ENCODE results near the gene ROBO1. TPM values are rescaled to one million over a fixed set of nuclear protein-coding genes. Genes with fewer than 3 reads are reported as not detected.
A peak's percentile ranks its signal among the peaks of the same experiment; 100 is the strongest.

The ROBO1 gene
- total RNA-seq, 1 experiment from 2014 or later, result 11.2 TPM

GRCh38 chr3:78985981-78986380 lies 781.8 kb downstream of the ROBO1 start:
- DNase-seq (ENCODE audit: low spot score), result no peak

GRCh38 chr3:78979028-78979427 lies 788.8 kb downstream of the ROBO1 start:
- no peak for DNase-seq (ENCODE audit: low spot score)

GRCh38 chr3:78978037-78978436 lies 789.8 kb downstream of the ROBO1 start:
- DNase-seq (ENCODE audit: low spot score), result no peak

GRCh38 chr3:78977073-78977472 lies 790.7 kb downstream of the ROBO1 start:
- DNase-seq (ENCODE audit: low spot score), result peak; percentile 18

DNA sequence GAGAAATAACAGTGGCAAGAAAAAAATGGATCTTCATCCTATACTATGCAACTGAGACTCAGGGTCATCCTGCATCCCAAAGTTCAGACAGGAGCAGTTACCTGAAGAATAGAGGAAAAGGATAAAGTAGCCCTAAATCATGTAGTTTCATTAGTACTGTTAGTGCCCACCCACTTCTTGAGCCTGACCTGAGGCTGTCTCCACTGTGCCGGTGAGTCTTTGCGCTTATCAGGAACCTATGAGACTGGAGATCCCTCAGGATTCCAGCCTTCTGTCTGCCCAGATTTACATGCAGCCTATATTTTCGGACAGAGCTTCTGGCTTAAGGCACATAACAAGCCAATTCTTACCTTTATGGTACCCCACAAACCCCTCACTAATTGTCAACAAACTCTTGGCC lies 791.6 kb downstream of the ROBO1 start:
- DNase-seq (ENCODE audit: low spot score), result no peak

GRCh38 chr3:78974181-78974790 lies 793.5 kb downstream of the ROBO1 start:
- peak; percentile 5 for DNase-seq (ENCODE audit: low spot score)

GRCh38 chr3:78972617-78973301 lies 795.0 kb downstream of the ROBO1 start:
- peak; percentile 19 for DNase-seq (ENCODE audit: low spot score)

DNA sequence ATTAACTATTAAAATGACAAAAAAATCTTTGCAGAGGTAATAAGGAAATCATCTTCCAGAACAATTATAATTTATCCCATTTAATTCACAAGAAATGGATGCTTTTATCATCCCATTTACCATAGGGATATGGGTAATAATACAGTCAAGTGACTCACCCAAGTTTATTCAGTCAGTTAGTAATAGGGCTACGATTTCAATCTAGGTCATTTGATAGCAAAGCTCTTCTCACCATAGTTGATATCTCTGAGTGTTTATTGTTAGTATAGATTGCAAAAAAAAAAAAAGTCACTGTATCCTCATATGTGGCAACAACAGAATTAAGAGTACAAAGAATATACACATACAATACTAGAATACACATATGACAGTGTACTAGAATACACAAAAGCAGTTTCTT lies 797.1 kb downstream of the ROBO1 start:
- no peak for DNase-seq (ENCODE audit: low spot score)

GRCh38 chr3:78969483-78969882 lies 798.3 kb downstream of the ROBO1 start:
- DNase-seq (ENCODE audit: low spot score), result no peak

GRCh38 chr3:78967061-78967460 lies 800.7 kb downstream of the ROBO1 start:
- DNase-seq (ENCODE audit: low spot score), result no peak

DNA sequence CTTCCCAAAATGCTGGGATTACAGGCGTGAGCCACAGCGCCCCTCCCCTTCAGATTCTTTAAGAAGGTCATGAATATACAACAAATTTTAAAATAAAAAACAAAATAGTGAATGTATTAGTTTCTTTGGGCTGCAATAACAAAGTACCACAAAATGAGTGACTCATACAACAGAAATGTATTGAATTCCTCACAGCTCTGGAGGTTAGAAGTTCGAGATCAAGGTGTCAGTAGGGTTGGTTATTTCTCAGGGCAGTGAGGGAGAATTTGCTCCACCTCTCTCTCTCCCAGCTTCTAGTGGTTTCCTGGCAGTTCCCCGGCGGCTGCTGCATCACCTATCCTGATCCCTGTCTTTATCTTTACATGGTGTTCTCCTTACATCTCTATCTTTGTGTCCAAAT lies 804.0 kb downstream of the ROBO1 start:
- DNase-seq (ENCODE audit: low spot score), result peak; percentile 16

DNA sequence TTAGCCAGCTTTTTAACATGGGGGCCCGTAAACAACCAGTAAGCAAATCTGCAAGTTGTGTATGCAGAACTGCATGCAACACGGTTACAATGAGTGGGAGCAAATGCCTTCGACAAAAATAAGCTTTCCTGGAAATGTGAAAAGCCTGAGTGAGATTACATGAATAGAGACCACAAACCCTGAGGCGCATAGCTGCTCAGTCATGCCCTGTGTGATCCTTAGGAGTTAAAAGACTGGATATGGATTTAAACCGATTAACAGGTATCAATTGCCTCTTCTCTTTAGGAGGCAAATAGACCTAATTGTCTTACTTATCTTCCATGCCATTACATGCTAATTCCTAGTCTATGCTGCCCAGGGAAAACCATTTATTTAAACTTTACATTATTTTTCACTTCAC lies 810.3 kb downstream of the ROBO1 start:
- DNase-seq (ENCODE audit: low spot score), result no peak

- DNase-seq (ENCODE audit: low spot score), result no peak
These were observed 816.4 kb downstream of the ROBO1 start for GRCh38 chr3:78951342-78951945.

DNA sequence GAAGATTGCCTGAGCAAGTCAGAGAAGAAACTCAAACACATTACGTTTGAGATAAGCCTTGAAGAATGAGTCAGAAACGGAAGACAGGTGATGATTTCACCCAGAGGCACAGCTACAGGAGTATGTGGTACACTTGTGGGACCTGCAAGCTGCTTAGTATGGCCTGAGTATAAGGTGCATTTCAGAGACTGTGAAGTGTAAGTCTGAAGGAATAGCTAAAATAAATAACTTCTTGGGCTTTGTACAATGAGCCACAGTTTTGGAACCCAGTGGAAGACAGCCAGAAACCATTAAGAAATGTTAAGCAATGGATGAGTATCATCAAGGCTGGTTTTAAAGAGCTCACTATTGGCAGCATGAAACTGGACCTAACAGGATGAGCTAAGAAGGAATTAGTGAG lies 826.2 kb downstream of the ROBO1 start:
- DNase-seq (ENCODE audit: low spot score), result peak; percentile 14

DNA sequence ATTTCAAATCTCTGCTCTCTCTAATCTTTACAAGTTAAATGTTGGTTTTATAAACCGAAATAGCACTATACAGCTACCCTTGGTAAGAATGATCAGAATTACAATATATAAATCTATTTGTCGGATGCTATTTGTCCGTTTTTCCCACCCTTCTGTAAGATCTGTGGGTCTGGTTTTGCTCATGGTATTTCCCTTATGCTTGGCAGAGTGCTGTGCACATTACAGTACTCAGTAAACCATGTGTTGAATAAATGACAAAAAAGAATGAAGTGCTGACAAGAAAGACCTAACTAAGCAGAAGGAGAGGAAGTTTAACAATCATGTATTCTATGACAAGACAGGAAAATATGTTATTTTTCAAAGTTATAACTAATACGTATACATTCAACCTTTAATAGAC lies 827.2 kb downstream of the ROBO1 start:
- no peak for DNase-seq (ENCODE audit: low spot score)

- DNase-seq (ENCODE audit: low spot score), result no peak
These were observed 827.7 kb downstream of the ROBO1 start for GRCh38 chr3:78940128-78940527.

DNA sequence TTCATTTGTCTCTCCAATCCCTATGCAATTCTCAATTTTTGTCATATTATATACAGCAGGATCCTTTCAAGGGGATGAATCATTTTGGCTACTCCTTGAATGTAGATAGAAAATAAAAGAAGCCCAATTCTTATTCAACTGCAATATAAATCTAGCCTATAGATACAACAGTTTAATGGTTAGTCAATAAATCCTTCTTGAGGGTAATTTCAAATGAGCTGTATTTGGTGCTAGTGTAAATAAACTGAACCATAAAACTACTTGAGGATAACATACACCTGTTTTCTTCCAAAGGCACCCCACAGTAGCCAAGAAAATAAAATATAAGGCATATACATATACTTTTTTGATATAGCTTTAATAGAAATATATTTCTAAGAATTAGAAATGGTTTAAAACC lies 830.3 kb downstream of the ROBO1 start:
- DNase-seq (ENCODE audit: low spot score), result no peak

GRCh38 chr3:78927759-78928158 lies 840.0 kb downstream of the ROBO1 start:
- no peak for DNase-seq (ENCODE audit: low spot score)

- no peak for DNase-seq (ENCODE audit: low spot score)
These were observed 841.3 kb downstream of the ROBO1 start for GRCh38 chr3:78926523-78926922.

GRCh38 chr3:78924711-78925110 lies 843.1 kb downstream of the ROBO1 start:
- DNase-seq (ENCODE audit: low spot score), result no peak

GRCh38 chr3:78919021-78919755 lies 848.6 kb downstream of the ROBO1 start:
- peak; percentile 56 for DNase-seq (ENCODE audit: low spot score)

DNA sequence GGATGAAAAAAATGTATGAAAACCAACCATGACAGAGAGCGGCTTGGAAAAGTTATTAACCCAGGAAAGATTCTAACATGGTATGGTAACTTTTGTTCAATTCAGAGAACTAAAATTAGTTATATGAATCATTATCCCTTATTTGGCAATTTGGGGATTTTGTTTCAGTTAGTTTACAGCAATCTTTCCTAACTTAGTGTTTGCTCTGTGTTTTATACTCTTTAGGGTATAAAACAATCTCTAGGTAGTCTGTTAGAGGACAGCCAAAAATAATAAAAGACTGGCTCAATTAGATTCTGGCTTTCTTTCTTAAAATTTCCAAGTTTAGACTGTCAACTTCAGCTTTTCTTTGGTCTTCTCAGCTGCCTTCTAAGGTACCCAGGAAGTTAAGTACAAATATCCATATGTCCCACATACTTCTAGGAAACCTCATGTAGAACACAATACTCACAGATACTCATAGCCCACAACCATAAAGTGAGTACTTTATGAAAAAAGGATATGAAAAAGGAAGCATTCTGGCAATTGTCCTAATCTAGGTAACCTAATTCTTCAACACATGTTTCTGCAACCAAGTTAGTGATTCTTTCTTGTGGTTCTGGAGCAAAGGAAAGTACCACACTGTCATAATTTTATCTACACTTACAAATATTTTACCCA lies 849.3 kb downstream of the ROBO1 start:
- DNase-seq (ENCODE audit: low spot score), result no peak
